Measurements from ENCODE around the gene BIRC2.
"Not testable (repeated sequence)": the region's sequence is repeated elsewhere in the genome, so short reads cannot be mapped to it uniquely, and the experiment has no call there.

BIRC2 gene

DNA sequence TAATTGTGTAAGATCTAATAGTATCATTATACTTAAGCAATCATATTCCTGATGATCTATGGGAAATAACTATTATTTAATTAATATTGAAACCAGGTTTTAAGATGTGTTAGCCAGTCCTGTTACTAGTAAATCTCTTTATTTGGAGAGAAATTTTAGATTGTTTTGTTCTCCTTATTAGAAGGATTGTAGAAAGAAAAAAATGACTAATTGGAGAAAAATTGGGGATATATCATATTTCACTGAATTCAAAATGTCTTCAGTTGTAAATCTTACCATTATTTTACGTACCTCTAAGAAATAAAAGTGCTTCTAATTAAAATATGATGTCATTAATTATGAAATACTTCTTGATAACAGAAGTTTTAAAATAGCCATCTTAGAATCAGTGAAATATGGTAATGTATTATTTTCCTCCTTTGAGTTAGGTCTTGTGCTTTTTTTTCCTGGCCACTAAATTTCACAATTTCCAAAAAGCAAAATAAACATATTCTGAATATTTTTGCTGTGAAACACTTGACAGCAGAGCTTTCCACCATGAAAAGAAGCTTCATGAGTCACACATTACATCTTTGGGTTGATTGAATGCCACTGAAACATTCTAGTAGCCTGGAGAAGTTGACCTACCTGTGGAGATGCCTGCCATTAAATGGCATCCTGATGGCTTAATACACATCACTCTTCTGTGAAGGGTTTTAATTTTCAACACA is 23.3 kb upstream of the BIRC2 start:
- peak; percentile 49 for DNase-seq (ENCODE audit: low spot score)

DNA sequence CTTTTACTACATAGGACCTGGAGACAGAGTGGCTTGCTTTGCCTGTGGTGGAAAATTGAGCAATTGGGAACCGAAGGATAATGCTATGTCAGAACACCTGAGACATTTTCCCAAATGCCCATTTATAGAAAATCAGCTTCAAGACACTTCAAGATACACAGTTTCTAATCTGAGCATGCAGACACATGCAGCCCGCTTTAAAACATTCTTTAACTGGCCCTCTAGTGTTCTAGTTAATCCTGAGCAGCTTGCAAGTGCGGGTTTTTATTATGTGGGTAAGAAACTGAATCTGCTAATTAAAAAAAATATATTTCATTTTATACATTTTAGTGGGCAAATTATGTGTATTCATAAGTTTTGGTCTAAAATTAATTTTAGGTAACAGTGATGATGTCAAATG is 21.9 kb upstream of the BIRC2 start:
- DNase-seq (ENCODE audit: low spot score): no peak

DNA sequence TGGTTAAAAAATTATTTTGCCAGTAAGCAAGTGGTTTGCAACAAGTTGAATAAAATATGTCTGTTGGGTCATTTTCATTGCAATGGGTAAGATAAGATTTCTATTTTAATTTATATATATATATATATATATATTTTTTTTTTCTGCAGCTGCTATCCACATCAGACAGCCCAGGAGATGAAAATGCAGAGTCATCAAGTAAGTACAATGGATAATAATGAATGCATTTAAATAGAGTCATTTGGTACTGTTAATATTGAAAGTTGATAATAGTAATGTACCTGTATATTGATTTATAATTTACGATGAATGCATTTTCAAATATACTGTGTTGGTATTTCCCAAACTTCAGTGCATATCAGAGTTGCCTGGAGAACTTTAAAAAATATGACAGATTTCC is 18.3 kb upstream of the BIRC2 start:
- DNase-seq (ENCODE audit: low spot score): no peak

DNA sequence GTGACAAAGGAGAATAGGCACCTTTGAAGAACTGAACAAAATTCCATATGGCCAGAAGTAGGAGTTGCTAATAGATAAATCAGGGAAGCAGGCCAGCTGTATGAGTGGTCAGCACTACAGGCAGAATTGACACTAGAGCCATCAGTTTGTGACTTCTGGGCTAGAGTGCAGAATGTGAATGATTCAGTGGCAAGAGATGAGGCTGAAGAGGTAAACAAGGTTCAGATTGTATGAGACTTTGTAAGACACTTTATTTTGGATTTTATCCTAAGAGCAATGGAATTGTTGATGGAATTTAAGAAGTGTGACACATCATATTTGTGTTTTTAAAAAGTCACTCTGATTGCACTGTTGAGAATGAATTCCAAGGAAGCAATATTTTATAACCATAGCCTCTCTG is 16.8 kb upstream of the BIRC2 start:
- peak; percentile 54 for DNase-seq (ENCODE audit: low spot score)

DNA sequence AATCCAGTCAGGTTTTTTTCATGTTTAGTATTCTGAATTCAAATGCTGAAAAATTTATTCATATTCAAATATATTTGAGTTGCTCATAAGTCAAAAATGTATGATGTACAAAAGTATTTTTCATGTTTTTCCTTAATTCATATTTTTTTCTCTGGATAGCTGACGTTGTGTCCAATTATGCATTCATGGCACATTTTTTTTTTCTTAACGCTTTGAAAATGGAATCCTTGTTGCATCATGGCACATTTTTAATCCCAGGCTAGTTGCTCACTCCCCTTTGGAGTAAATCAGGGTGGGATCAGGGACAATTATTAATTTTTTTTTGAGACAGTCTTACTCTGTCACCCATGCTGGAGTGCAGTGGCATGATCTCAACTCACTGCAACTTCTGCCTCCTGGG is 15.7 kb upstream of the BIRC2 start:
- no peak for DNase-seq (ENCODE audit: low spot score)

DNA sequence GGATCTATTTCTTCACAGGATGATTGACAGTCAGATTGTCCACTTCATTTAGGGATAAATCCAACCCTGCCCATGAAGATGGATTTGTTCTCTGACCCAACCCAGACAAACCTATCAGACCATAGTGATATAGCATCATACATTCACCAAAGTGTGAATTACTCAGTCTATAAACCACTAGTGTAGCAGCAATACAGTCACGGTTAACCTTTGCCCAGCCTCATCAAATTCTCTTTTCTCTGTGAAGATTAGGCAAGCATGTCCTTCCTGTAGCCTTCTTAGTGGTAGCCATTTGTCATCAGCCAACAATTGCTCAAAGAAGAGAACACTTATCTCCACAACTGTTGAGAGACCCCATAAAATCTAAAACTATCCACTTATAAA is 14.4 kb upstream of the BIRC2 start:
- DNase-seq (ENCODE audit: low spot score): no peak

DNA sequence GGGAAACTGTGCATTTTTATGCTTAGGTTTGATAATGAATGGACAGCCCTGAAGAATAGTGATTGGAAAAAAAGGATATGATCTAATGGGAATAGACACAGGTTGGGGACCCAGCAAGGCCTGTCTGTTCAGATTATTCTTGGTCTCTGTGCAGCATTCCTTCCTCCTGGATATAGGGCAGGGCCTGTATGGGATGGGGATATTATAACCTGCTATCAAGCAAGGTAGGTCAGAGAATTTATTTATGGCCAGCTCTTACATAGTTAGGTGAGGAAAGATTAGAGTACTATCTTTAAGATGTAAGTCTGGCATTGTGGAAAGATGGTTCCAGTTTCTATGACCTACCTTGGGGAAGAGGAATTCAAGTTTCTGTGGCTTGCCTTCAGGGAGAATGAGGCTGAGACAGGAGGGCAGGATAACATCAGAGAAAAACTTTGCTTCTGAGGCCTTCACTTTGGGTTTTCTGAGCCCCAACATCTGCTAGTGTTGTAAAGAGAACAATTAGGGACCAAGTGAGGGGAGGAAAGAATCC is 8.5 kb upstream of the BIRC2 start:
- no peak for DNase-seq (ENCODE audit: low spot score)

DNA sequence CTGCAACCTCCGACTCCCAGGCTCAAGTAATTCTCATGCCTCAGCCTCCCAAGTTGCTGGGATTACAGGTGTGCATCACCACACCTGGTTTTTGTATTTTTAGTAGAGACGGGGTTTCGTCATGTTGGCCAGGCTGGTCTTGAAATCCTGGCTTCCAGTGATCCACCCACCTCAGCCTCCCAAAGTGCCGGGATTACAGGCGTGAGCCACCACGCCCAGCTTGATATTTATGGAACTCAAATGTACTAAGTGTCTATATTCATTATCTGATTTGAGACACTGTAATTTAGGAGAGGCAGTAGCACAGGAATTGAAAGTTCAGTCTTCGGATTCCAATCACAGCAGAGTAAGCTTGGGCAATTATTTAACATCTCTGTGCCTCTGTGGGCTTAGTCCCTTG is 5.7 kb upstream of the BIRC2 start:
- not testable (repeated sequence) for DNase-seq (ENCODE audit: low spot score)

DNA sequence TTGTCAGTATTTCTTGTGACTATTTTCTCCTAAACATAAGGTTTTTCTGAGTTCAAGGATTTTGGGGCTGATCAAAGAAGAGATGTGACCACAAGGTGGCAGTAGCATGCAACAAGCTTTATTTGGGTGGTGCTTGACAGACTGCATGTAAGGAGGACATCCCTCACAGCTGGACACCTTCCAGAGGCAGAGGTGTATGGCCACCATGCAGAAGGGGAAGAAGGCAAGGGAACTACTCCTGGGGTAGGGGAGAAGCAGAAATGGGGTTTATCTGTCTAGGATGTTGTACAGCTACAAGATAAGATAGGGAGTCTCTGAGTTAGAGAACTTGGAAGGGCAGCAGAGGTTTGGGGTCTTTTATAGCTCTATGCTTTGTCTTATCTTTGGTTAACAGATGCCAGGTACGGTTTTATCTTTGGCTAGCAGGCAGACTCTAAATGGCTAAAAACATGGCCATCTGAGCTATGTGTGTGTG is 5.1 kb upstream of the BIRC2 start:
- DNase-seq (ENCODE audit: low spot score): peak; percentile 75

DNA sequence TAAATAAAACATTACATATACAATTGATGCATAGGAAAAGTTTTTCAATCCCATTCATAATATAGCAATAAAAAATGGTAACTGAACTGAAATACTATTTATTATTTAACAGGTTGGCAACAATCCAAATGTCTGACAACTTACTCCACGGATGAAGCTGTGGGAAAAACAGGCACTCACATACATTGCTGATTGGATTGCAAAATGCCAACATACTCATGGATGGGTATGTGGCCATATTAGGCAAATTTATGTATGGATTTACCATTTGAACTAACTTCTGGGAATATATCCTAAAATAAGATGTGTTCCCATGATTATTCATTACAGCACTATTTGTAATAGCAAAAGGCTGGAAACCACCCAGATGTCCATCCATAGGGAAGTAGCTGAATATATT is 3.2 kb upstream of the BIRC2 start:
- DNase-seq (ENCODE audit: low spot score): no peak

DNA sequence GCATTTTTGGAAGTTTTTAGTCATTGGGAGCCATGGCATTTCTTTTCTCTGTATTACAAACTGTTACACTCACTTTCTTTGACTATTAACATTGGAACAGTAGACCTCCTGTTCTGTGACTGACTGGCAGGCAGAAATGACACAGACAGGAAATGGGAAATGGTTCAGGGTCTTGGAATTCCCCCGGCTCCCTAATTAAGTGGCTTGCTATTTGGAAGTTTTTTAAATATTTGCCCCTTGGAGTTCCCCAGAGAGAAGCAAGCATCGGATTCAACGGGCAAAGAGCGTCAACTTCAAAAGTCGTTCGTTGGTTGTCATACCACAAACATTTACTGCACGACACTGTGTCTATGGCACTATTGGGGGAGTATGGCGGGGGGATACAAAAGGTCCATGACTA is 1.1 kb upstream of the BIRC2 start:
- DNase-seq (ENCODE audit: low spot score): peak; percentile 2

DNA sequence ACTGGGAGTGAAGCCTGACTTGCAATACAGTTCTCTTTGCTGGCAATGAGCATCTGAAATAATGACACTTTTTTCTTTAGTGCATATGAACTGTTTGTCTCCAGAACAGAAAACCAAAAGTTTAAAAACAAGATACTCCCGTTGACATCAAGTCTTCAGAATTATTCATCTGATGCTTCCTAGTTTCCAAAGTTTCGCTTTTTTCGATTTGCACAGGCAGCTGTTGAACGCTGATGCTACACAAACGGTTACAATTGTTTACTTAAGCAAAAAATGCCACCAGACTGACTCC is 612 bp upstream of the BIRC2 start:
- no peak for DNase-seq (ENCODE audit: low spot score)

DNA sequence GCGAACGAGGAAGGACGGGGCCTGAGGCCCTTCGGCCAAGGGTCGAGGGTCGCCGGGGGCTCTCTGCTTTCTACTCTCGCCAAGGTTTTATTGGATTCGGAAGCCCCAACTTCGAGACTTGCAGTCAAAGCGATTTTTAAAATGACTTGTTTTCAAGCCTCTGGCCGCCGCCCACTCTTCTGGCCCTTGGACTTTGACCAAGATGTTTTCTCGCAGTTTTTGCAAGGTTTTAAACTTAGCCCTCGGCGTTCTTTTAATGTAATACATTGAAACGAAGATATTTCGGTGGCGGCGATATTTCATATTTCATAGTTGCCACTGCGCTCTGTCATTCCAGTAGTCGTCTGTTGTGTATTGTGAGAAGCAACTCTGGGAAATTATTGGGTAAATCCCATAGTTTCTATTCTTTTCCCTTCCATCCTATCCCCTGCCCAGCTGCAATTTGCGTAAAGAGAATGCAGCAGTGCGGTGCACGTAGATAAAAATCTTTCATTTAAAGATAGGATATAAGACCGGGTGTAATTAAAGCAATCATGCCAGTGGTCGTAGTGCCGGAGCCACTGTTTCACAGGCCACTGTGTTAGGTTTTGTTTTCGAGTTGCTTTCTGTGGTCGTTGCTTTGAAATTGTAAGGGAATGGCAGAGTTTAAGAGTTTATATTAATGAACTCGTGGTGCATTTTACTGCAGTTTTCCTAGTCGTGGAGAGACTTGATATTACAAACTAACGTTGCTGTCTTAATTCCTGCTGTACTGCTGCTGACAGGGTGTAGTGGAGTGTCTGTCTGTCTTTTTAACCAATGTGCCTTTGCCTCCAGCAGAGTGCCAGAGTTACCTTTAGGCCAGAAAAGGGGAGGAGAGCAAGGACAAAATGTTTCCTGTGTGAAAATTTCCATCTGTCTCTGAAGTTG is 702 bp downstream of the BIRC2 start:
- no peak for DNase-seq (ENCODE audit: low spot score)

DNA sequence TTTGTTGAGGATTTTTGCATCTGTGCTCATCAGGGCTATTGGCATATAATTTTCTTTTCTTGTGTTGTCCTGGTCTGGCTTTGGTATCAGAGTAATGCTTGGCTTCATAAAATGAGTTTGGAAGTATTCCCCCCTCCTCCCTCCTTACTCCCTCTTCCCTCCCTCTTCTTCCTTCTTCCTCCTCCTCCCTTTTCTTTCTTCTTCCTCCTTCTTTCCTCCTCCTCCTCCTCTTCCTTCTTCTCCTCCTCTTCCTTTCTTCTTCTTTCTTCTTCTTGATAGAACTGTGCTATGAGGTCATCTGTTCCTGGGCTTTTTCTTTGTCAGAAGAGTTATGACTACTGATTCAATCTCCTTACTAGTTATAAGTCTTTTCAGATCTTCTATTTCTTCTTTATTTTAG is 10.1 kb downstream of the BIRC2 start:
- no peak for DNase-seq (ENCODE audit: low spot score)

DNA sequence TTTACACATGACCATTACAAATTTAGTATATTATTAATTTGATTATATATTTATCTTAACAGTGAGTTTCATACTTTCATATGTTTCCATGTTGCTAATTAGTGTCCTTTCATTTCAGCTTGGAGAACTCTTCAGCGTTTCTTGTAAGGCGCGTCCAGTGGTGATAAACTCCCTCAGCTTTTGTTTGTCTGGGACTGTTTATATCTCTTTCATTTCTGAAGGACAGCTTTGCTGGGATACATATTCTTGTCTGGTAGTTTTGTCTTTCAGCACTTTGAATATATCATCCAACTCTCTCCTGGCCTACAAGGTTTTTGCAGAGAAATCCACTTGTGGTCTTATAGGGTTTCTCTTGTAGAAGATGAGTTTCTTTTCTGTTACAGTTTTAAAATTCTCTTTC is 12.4 kb downstream of the BIRC2 start:
- no peak for DNase-seq (ENCODE audit: low spot score)

DNA sequence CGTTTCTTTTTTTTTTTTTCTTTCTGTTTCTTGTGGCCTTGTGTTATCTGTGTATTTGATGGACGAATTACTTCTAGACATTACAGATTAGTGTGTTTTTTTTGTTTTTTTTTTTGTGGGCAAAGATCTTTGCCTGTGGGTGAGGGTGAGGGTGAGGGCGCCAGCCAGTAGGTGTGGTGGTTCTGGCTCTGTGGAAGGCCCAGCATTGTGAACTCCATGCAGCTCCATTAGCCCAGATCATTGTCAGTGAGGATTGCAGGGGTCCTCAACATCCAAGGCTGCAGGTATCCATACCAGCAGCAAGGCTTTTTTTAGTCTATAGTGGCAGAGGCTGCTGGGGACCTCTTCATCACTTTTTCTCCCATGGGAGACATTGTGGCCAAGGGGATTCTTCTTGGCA is 13.7 kb downstream of the BIRC2 start:
- no peak for DNase-seq (ENCODE audit: low spot score)

DNA sequence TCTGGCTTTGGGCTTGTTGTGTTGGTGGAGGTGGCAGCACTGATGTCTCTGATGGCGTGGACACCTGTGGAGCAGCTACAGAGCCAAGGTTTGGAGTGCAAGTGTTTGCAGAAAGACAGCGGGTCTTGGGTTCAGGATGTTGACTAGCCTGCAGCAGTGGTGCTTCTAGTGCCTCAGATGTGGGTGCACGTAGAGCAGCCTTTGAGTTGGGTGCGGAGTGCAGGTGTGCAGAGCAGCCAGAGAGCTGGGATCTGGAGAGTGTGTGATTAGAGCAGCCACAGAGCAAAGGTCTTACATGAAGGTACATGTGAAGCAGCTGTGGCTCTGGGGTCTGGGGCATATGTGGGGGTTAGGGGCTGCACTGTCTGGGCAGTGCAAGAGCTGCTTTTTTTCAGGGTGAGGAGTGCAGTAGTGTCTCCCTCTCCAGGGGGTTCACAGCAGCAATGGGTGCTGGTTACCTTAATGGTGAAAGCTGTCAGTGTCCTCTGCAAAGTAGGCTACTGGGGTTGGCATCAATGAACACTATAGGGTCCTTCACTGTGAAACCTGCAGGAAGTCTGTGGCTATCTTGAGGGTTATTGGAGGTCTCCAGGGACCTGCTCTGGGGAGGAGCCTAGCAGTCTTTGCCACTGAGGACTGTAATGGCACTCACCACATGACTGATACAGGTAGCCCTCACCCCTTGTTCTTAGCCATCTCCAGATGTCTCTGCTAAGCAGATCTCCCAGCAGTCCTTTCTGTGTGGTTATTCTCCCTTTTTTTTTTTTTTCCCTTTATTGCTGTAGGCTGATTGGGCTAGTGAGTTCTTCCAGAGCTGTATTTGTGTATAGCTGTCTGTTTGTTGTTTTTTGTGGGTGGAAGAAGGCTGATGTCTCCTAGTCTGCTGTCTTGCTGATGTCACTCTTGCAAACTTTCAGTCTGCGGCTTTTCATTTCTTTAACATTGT is 14.3 kb downstream of the BIRC2 start:
- DNase-seq (ENCODE audit: low spot score): no peak

DNA sequence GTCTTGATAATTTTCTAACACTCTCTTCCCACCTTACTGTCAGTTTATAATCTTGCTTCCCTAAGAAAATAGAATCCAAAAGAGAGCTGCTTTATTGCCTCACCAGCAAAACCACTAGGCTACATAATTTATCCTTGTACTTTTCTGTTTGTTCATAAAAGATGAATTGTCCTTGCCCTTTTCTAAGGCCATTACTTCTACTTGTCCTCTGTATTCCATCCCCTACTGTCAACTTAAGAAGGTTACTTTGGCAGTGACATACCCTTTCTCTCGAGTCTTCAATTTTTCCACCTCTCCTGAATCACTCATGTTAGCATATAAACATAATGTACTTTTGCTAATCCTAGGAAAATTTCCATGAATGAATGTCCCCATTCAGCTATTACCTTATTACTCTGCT is 18.0 kb downstream of the BIRC2 start:
- DNase-seq (ENCODE audit: low spot score): no peak

DNA sequence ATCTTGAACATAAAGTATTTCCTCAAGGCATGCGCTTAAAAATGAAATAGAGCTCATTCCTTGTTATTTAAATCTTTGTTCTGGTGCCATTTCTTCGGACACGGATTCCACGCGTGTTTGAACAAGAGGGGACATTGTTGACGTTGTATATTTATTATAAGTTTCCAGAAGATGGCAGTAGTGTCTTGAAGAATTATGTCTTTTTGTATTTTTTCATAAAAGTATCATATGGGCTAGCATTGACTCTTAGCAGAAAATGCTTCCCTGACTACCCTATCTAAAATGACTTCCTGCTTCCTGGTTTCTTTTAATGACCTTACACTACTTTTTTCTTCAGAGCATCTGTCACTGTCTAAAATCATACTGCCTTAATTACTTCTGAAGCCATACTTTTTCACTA is 20.4 kb downstream of the BIRC2 start:
- peak; percentile 7 for DNase-seq (ENCODE audit: low spot score)

DNA sequence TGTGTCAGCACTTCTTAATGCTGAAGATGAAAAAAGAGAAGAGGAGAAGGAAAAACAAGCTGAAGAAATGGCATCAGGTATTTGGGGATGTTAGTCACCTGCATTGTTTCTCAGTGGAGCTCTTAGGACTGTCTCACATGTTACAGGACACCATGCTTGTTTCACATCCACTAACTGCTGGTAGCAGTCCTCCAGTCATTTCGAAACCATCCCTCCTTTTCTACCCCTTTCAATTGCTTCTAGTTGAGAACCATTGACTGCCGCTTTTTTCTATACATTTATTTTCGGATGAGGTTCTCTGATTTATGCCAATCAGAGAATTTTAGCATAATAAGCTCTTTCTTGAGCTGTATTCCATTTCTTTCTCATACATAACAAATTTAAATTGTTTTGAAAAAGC is 21.5 kb downstream of the BIRC2 start:
- DNase-seq (ENCODE audit: low spot score): no peak

DNA sequence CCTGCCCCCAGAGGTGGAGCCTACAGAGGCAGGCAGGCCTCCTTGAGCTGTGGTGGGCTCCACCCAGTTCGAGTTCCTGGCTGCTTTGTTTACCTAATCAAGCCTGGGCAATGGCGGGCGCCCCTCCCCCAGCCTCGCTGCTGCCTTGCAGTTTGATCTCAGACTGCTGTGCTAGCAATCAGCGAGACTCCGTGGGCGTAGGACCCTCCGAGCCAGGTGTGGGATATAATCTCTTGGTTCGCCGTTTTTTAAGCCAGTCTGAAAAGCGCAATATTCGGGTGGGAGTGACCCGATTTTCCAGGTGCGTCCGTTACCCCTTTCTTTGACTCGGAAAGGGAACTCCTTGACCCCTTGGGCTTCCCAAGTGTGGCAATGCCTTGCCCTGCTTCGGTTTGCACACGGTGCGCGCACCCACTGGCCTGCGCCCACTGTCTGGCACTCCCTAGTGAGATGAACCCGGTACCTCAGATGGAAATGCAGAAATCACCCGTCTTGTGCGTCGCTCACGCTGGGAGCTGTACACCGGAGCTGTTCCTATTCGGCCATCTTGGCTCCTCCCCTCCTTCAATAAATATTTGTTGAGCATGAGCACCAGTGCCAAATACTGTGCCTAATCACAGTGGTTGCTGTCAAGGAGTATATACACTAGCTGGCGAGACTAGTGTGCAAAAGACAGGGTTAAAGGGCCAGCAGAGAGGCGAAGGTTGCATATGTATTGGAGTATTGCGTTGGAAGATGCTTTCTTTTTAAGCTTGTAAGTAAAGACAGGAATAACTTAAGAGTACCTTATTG is 27.8 kb downstream of the BIRC2 start:
- not testable (repeated sequence) for DNase-seq (ENCODE audit: low spot score)

Data from AG08395 (cell line).